ENCODE data around the gene SCYL2. TPM values are rescaled to one million over a fixed set of nuclear protein-coding genes. Genes with fewer than 3 reads are reported as not detected.
"Not testable (repeated sequence)": the region's sequence is repeated elsewhere in the genome, so short reads cannot be mapped to it uniquely, and the experiment has no call there.

The SCYL2 gene
- total and polyA plus RNA-seq, 4 donors, result 10.0 to 32.5 (median 18.9) TPM

- TF ChIP-seq FOXA1 (IDR thresholded peaks at IDR 0.05) (no peak), NR2F2 (IDR thresholded peaks at IDR 0.05) (no peak), ATF3 (IDR thresholded peaks at IDR 0.05) (no peak), YY1 (IDR thresholded peaks at IDR 0.05) (no peak), HNF4G (IDR thresholded peaks at IDR 0.05) (no peak), EGR1 (IDR thresholded peaks at IDR 0.05; ENCODE audit: low read depth in 2 of 2) (no peak), JUND (IDR thresholded peaks at IDR 0.05) (no peak)
- TF ChIP-seq, protein P1, sequence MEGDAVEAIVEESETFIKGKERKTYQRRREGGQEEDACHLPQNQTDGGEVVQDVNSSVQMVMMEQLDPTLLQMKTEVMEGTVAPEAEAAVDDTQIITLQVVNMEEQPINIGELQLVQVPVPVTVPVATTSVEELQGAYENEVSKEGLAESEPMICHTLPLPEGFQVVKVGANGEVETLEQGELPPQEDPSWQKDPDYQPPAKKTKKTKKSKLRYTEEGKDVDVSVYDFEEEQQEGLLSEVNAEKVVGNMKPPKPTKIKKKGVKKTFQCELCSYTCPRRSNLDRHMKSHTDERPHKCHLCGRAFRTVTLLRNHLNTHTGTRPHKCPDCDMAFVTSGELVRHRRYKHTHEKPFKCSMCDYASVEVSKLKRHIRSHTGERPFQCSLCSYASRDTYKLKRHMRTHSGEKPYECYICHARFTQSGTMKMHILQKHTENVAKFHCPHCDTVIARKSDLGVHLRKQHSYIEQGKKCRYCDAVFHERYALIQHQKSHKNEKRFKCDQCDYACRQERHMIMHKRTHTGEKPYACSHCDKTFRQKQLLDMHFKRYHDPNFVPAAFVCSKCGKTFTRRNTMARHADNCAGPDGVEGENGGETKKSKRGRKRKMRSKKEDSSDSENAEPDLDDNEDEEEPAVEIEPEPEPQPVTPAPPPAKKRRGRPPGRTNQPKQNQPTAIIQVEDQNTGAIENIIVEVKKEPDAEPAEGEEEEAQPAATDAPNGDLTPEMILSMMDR (IDR thresholded peaks at IDR 0.05; ENCODE audit: low read depth, low read length, missing input control), result no peak
Measured at GRCh38 chr12:100303831-100304230, 36.9 kb downstream of the SCYL2 start (continued).

GRCh38 chr12:100304334-100304733, 37.4 kb downstream of the SCYL2 start:
- WGBS, result 97% methylated on average over 7 of the region's 7 CpGs
- peaks cover 5 to 17% (median 14%) of the 10 kb centered on the region in 4 donors for H3K36me3 ChIP-seq (ENCODE audit: control insufficient read depth in 4 of 4, insufficient read depth in 3 of 4, low read depth in 1 of 4, low read length in 3 of 4)
- not testable (repeated sequence) for H3K4me1 ChIP-seq (ENCODE audit: control insufficient read depth in 4 of 4, insufficient read depth in 4 of 4, low read length in 3 of 4); H3K27me3 ChIP-seq (ENCODE audit: control insufficient read depth in 4 of 4, insufficient read depth in 4 of 4, low read length in 3 of 4); H3K27ac ChIP-seq (ENCODE audit: low read depth in 1 of 2, low read length in 2 of 2); H3K9me3 ChIP-seq (ENCODE audit: control insufficient read depth in 4 of 4, low read length in 3 of 4); H3K4me3 ChIP-seq (ENCODE audit: low read depth in 1 of 3, low read length in 3 of 3); H3K9ac ChIP-seq (ENCODE audit: low read depth in 1 of 2, low read length in 2 of 2); DNase-seq (ENCODE audit: low spot score)

GRCh38 chr12:100308138-100308537, 41.2 kb downstream of the SCYL2 start:
- not testable (repeated sequence) for DNase-seq (ENCODE audit: low spot score); H3K9ac ChIP-seq (ENCODE audit: low read depth in 1 of 2, low read length in 2 of 2); H3K27ac ChIP-seq (ENCODE audit: low read depth in 1 of 2, low read length in 2 of 2); H3K4me3 ChIP-seq (ENCODE audit: low read depth in 1 of 3, low read length in 3 of 3); H3K9me3 ChIP-seq (ENCODE audit: control insufficient read depth in 4 of 4, low read length in 3 of 4); H3K27me3 ChIP-seq (ENCODE audit: control insufficient read depth in 4 of 4, insufficient read depth in 4 of 4, low read length in 3 of 4); H3K4me1 ChIP-seq (ENCODE audit: control insufficient read depth in 4 of 4, insufficient read depth in 4 of 4, low read length in 3 of 4)
- H3K36me3 ChIP-seq (ENCODE audit: control insufficient read depth in 4 of 4, insufficient read depth in 3 of 4, low read depth in 1 of 4, low read length in 3 of 4), result peaks cover 3 to 23% (median 17%) of the 10 kb centered on the region in 4 donors
- 98% methylated on average over 5 of the region's 5 CpGs for WGBS

GRCh38 chr12:100311317-100311716, 44.3 kb downstream of the SCYL2 start:
- no peaks in the 10 kb centered on the region for H3K27me3 ChIP-seq (ENCODE audit: control insufficient read depth in 4 of 4, insufficient read depth in 4 of 4, low read length in 3 of 4)
- H3K9ac ChIP-seq (ENCODE audit: low read depth in 1 of 2, low read length in 2 of 2), result no peak overlapping the region
- no peaks in the 10 kb centered on the region for H3K9me3 ChIP-seq (ENCODE audit: control insufficient read depth in 4 of 4, low read length in 3 of 4)
- no peak overlapping the region for H3K27ac ChIP-seq (ENCODE audit: low read depth in 1 of 2, low read length in 2 of 2)
- no peak for DNase-seq (ENCODE audit: low spot score)
- WGBS, result 92% methylated on average over 1 of the region's 1 CpG
- peaks cover 6 to 29% (median 22%) of the 10 kb centered on the region in 4 donors for H3K36me3 ChIP-seq (ENCODE audit: control insufficient read depth in 4 of 4, insufficient read depth in 3 of 4, low read depth in 1 of 4, low read length in 3 of 4)
- H3K4me1 ChIP-seq (ENCODE audit: control insufficient read depth in 4 of 4, insufficient read depth in 4 of 4, low read length in 3 of 4), result no peaks in the 10 kb centered on the region
- no peak overlapping the region for H3K4me3 ChIP-seq (ENCODE audit: low read depth in 1 of 3, low read length in 3 of 3)
- no peak for TF ChIP-seq EGR1 (IDR thresholded peaks at IDR 0.05; ENCODE audit: low read depth in 2 of 2)
- TF ChIP-seq RXRA (IDR thresholded peaks at IDR 0.05), result no peak
- no peak for TF ChIP-seq TAF1 (conservative IDR thresholded peaks at IDR 0.05)
- TF ChIP-seq YY1 (IDR thresholded peaks at IDR 0.05), result no peak
- no peak for TF ChIP-seq REST (IDR thresholded peaks at IDR 0.05)
- no peak for TF ChIP-seq GABPA (IDR thresholded peaks at IDR 0.05 in 1 of 2, conservative IDR thresholded peaks at IDR 0.05 in 1 of 2)
- no peak for TF ChIP-seq ATF3 (IDR thresholded peaks at IDR 0.05)
- no peak for TF ChIP-seq SP1 (IDR thresholded peaks at IDR 0.05)
- TF ChIP-seq, protein P2, sequence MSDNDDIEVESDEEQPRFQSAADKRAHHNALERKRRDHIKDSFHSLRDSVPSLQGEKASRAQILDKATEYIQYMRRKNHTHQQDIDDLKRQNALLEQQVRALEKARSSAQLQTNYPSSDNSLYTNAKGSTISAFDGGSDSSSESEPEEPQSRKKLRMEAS (IDR thresholded peaks at IDR 0.05), result no peak
- no peak for TF ChIP-seq JUND (IDR thresholded peaks at IDR 0.05)
- TF ChIP-seq FOXA1 (IDR thresholded peaks at IDR 0.05), result no peak
- no peak for TF ChIP-seq HNF4A (conservative IDR thresholded peaks at IDR 0.05)
- TF ChIP-seq HNF4G (IDR thresholded peaks at IDR 0.05), result no peak
- TF ChIP-seq, protein P1 (IDR thresholded peaks at IDR 0.05; ENCODE audit: low read depth, low read length, missing input control), result no peak
- TF ChIP-seq NR2F2 (IDR thresholded peaks at IDR 0.05), result no peak

All from liver (tissue), 9 donors.